Measurements from ENCODE around the gene GSC. TPM values are rescaled to one million over a fixed set of nuclear protein-coding genes. Genes with fewer than 3 reads are reported as not detected.

Gene GSC
- total RNA-seq, 1 donor = not detected

DNA sequence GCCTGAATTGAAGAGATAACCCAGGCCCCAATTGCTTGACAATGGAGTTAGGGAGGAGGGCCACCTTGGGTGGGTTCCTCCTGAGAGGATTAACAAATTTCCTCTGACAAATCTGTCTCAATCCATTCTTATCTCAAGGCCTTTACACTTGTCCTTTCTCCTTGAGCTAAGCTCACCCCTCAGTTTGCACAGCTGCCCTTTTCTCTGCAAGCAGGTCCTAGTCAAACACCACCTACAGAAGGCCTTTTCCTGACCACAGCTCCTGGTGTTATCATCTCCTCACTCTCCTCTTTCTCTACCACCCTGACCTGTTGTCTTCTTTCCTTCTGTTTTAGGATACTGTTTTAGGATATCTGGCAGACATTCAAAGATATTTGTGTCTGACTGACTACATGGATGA, 26.4 kb upstream of the GSC start:
- TF ChIP-seq, protein P1, sequence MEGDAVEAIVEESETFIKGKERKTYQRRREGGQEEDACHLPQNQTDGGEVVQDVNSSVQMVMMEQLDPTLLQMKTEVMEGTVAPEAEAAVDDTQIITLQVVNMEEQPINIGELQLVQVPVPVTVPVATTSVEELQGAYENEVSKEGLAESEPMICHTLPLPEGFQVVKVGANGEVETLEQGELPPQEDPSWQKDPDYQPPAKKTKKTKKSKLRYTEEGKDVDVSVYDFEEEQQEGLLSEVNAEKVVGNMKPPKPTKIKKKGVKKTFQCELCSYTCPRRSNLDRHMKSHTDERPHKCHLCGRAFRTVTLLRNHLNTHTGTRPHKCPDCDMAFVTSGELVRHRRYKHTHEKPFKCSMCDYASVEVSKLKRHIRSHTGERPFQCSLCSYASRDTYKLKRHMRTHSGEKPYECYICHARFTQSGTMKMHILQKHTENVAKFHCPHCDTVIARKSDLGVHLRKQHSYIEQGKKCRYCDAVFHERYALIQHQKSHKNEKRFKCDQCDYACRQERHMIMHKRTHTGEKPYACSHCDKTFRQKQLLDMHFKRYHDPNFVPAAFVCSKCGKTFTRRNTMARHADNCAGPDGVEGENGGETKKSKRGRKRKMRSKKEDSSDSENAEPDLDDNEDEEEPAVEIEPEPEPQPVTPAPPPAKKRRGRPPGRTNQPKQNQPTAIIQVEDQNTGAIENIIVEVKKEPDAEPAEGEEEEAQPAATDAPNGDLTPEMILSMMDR (IDR thresholded peaks at IDR 0.05; ENCODE audit: insufficient read depth, low read depth, low read length) = no peak
- no peak for DNase-seq (ENCODE audit: low read depth)
- H3K4me3 ChIP-seq (ENCODE audit: low read depth, low read length) = no peak overlapping the region

DNA sequence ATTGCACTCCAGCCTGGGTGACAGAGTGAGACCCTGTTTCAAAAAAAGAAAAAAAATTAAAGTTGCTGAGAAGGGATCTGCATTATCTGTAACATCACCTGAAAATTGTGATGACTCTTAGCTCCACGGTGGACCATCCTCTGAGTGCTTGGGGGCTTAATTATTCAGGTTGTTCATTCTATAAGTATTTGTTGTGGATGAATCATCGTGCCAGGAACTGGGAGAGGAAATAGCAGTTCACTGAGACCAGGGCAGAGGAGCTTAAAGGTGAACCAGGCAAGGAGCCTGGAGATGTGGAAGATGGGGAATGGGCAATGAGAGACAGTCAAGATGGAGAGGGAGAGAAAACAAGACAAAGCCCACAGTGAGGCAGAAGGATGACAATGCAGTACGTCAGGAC, 25.5 kb upstream of the GSC start:
- TF ChIP-seq, protein P1 (IDR thresholded peaks at IDR 0.05; ENCODE audit: insufficient read depth, low read depth, low read length) = no peak
- H3K4me3 ChIP-seq (ENCODE audit: low read depth, low read length) = no peak overlapping the region
- no peak for DNase-seq (ENCODE audit: low read depth)

DNA sequence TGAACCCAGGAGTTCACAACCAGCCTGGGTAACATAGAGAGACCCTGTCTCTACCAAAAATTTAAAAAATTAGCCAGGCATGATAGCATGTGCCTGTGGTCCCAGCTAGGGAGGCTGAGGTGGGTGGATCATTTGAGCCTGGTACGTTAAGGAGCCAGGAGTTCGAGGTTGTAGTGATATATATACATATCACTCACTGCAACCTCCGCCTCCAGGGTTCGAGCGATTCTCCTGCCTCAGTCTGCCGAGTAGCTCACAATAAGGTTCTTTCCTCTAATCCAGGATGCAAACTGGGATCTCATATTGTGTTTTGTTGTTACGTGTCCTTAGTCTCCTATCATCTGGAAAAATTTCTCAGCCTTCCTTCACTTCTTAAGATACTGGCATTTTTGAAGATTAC, 24.0 kb upstream of the GSC start:
- TF ChIP-seq, protein P1 (IDR thresholded peaks at IDR 0.05; ENCODE audit: insufficient read depth, low read depth, low read length) = no peak
- no peak overlapping the region for H3K4me3 ChIP-seq (ENCODE audit: low read depth, low read length)
- no peak for DNase-seq (ENCODE audit: low read depth)

DNA sequence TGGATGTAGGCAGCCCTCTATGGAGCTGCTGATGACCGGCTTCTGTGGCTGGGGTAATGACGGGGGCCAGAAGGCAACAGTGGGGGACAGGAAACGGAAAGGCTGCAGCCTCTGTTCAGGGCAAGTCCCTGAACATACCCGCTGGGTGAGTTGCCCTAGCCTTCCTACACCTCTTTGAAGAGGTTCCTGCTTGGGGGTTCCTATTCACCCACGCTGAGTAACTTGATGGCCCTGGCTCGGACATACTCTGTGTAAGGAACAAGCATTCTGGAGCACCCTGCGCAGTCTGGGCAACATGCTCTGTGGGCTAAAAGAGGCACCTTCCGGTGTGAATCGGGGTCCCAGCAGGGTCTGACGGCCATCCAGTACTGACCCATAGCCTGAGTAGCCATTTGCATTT, 17.7 kb upstream of the GSC start:
- no peak overlapping the region for H3K4me3 ChIP-seq (ENCODE audit: low read depth, low read length)
- DNase-seq (ENCODE audit: low read depth) = no peak

DNA sequence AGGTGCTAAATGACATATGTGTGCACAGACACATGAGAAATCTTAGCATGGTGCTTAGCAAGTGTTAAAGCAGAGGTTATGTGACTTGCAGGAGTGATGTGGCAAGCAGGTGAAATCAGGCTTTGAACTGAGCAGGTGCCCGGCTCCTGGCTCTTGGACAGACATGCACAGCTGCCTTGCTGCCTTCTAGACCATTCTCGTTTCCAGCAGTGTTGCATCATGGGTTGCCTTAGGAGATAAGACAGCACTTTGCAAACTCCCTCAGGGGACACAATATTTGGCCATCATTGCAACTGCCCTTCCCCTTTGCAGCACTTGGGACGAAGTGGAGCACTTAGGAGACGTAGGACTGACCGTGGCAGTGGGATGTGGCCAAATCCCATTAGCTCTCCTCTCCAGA, 17.2 kb upstream of the GSC start:
- no peak for DNase-seq (ENCODE audit: low read depth)
- TF ChIP-seq, protein P1 (IDR thresholded peaks at IDR 0.05; ENCODE audit: insufficient read depth, low read depth, low read length) = no peak
- H3K4me3 ChIP-seq (ENCODE audit: low read depth, low read length) = no peak overlapping the region

More for the DNA sequence above, 17.7 kb upstream of the GSC start:
- TF ChIP-seq, protein P1 (IDR thresholded peaks at IDR 0.05; ENCODE audit: insufficient read depth, low read depth, low read length) = no peak

DNA sequence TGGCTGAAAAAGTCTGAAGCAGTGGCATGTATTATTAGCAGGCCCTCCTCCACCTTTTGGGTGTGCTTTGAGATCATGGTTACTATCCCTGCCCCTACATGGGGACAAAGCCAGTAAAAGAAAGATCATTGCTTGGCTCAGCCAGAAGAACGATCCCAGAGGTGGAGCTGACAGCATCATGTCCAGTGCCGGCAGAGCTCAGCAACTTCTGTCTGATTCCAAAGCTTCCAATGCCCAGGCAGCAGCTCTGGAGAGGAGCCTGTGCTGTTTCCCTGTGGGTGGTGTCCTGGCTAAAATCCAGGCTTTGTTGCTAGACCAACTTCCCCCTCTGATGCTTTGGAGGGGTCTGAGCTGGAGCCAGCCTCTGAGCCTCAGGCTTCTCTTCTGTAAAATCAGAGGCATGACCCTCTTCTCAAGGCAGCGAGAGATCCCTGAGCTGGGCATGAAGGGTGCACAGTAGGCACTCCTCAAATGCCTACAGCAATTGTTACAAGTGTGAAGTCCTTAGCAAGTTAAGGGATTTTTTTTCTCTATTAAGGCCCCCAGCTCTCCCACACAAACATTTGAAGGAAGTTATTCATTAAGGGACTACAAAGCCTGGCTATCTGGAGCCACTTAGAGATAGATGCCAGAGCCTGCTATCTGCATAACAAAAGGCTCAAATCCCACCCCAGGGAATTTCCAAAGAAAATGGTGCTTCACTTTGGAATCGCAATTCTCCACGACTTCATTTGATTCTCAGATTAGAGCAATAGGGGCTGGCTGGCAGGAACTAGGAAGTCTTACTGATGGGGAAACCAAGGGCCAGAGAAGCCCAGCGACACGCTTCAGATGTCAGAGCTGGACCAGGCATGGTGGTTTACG, 10.9 kb upstream of the GSC start:
- no peak for DNase-seq (ENCODE audit: low read depth)
- no peak overlapping the region for H3K4me3 ChIP-seq (ENCODE audit: low read depth, low read length)
- TF ChIP-seq, protein P1 (IDR thresholded peaks at IDR 0.05; ENCODE audit: insufficient read depth, low read depth, low read length) = no peak

Data from fibroblast of villous mesenchyme (primary cell).